Prostate gland (tissue), 2 donors: ENCODE measurements around the gene MYO1B. TPM values are rescaled to one million over a fixed set of nuclear protein-coding genes. Genes with fewer than 3 reads are reported as not detected.

Experiments
- DNase-seq: peaks from one replicate; pipeline ENCODE4 v3.0.0-alpha.2; 2019; ENCODE audit warnings: low spot score
- H3K27ac ChIP-seq, 2 donors: fragments of 200-600 bp; sonication (generic); 2 replicates each; pipeline ENCODE4 v1.5.1; 2017 to 2019
- H3K27me3 ChIP-seq: fragments of 200-600 bp; sonication (generic); replicated peaks from 2 replicates; pipeline ENCODE4 v1.5.1; 2019; ENCODE audit not compliant: insufficient read depth
- H3K36me3 ChIP-seq, 2 donors: fragments of 200-600 bp; sonication (generic); 1 replicate in 1 of 2; 2 replicates in 1 of 2; pipeline versions ENCODE4 v1.5.1 to v1.8.1; 2017 to 2019
- H3K4me1 ChIP-seq: fragments of 200-600 bp; sonication (generic); replicated peaks from 2 replicates; pipeline ENCODE4 v1.5.1; 2019
- H3K4me3 ChIP-seq, 2 donors: fragments of 200-600 bp; sonication (generic); 2 replicates each; pipeline ENCODE4 v1.5.1; 2017 to 2019
- H3K9me3 ChIP-seq: fragments of 200-600 bp; sonication (generic); 2 replicates; pipeline ENCODE4 v1.5.1; 2017
- CTCF ChIP-seq, 4 experiments: fragments of 200-600 bp in 2 of 4; fragments of 450-650 bp in 2 of 4; sonication (generic) in 2 of 4; IDR thresholded peaks; 1 replicate in 3 of 4; 2 replicates in 1 of 4; pipeline ENCODE4 v1.5.1; 2016 to 2019; ENCODE audit warnings: antibody characterized with exemption in 4 of 4, mild to moderate bottlenecking in 2 of 4, moderate library complexity in 2 of 4
- POLR2A ChIP-seq: fragments of 450-650 bp; IDR thresholded peaks from one replicate; pipeline ENCODE4 v1.6.1; 2016; ENCODE audit warnings: antibody characterized with exemption, mild to moderate bottlenecking
- POLR2AphosphoS5 ChIP-seq: sonication (generic); formaldehyde crosslinking; IDR thresholded peaks from one replicate; pipeline ENCODE4 v1.6.1; 2017; ENCODE audit warnings: antibody characterized with exemption
- WGBS: methylation state at CpG from one replicate; pipeline ENCODE4 v1.1.5; 2018; 5-methylcytosine and 5-hydroxymethylcytosine counted together
- intact Hi-C: fragments of 100-400 bp; cut with DNase I; formaldehyde crosslinking; loops from one replicate; pipeline ENCODE4 v1.14.2; 2022
- total RNA-seq, 2 donors: library from RNA; depleted of rRNA; stranded (reverse); fragments of >200 nt; gene quantifications; one replicate each; pipeline ENCODE4 v1.1.0, GENCODE V29; 2016

Gene MYO1B
- total RNA-seq, 2 donors from 2014 or later: 22.4 to 38.3 TPM

GRCh38 chr2:191358325-191359025 lies 113.3 kb downstream of the MYO1B start:
- no peaks in the 10 kb centered on the region for H3K4me1 ChIP-seq
- intact Hi-C loops: no loop called here
- DNase-seq: no peak
- no peak overlapping the region for H3K27ac ChIP-seq
- TF ChIP-seq POLR2AphosphoS5 (peak; percentile 25), CTCF (IDR thresholded peaks at IDR 0.05) (no peak)
- no peaks in the 10 kb centered on the region for H3K9me3 ChIP-seq
- WGBS: 35% methylated on average over 11 of the region's 11 CpGs
- H3K36me3 ChIP-seq: no peaks in the 10 kb centered on the region
- H3K27me3 ChIP-seq: no peaks in the 10 kb centered on the region
- H3K4me3 ChIP-seq: no peak overlapping the region

- no peaks in the 10 kb centered on the region for H3K36me3 ChIP-seq
- WGBS: 70% methylated on average over 2 of the region's 2 CpGs
- H3K9me3 ChIP-seq: no peaks in the 10 kb centered on the region
- DNase-seq: no peak
- H3K27me3 ChIP-seq: no peaks in the 10 kb centered on the region
- no peak overlapping the region for H3K4me3 ChIP-seq
- intact Hi-C loops: no loop called here
- TF ChIP-seq POLR2A: no peak
- no peaks in the 10 kb centered on the region for H3K4me1 ChIP-seq
- H3K27ac ChIP-seq: no peak overlapping the region
Measured at GRCh38 chr2:191359133-191359532, 113.9 kb downstream of the MYO1B start.

GRCh38 chr2:191360918-191361317 lies 115.7 kb downstream of the MYO1B start:
- Histone ChIP-seq H3K27me3 (no peaks in the 10 kb centered on the region), H3K4me1 (no peaks in the 10 kb centered on the region), H3K27ac (no peak overlapping the region), H3K36me3 (no peaks in the 10 kb centered on the region), H3K4me3 (no peak overlapping the region), H3K9me3 (no peaks in the 10 kb centered on the region)
- no peak for TF ChIP-seq POLR2AphosphoS5
- intact Hi-C loops: no loop called here
- no peak for DNase-seq
- 99% methylated on average over 2 of the region's 2 CpGs for WGBS

GRCh38 chr2:191362841-191363240 lies 117.6 kb downstream of the MYO1B start:
- Histone ChIP-seq H3K27me3 (no peaks in the 10 kb centered on the region), H3K36me3 (no peaks in the 10 kb centered on the region), H3K4me1 (no peaks in the 10 kb centered on the region), H3K4me3 (no peak overlapping the region), H3K9me3 (no peaks in the 10 kb centered on the region), H3K27ac (no peak overlapping the region)
- intact Hi-C loops: no loop called here
- no peak for DNase-seq
- no peak for TF ChIP-seq POLR2AphosphoS5
- no peak for TF ChIP-seq POLR2A
- TF ChIP-seq CTCF (IDR thresholded peaks at IDR 0.05): no peak
- 86% methylated on average over 2 of the region's 2 CpGs for WGBS

- no peak overlapping the region for H3K4me3 ChIP-seq
- no peaks in the 10 kb centered on the region for H3K27me3 ChIP-seq
- intact Hi-C loops: no loop called here
- H3K27ac ChIP-seq: no peak overlapping the region
- no peak for DNase-seq
- H3K9me3 ChIP-seq: no peaks in the 10 kb centered on the region
- WGBS: 97% methylated on average over 3 of the region's 3 CpGs
- no peaks in the 10 kb centered on the region for H3K4me1 ChIP-seq
- no peaks in the 10 kb centered on the region for H3K36me3 ChIP-seq
- TF ChIP-seq POLR2A (no peak), CTCF (IDR thresholded peaks at IDR 0.05) (no peak), POLR2AphosphoS5 (no peak)
Measured at GRCh38 chr2:191363267-191363666, 118.1 kb downstream of the MYO1B start.

- intact Hi-C loops: loop anchor here (5.0 kb wide), 1 partner anchor 118 kb away; the partner anchor contains the start of gene MYO1B
- TF ChIP-seq POLR2A (no peak), POLR2AphosphoS5 (no peak), CTCF (IDR thresholded peaks at IDR 0.05) (no peak)
- WGBS: 98% methylated on average over 2 of the region's 2 CpGs
Measured at GRCh38 chr2:191365089-191365488, 119.9 kb downstream of the MYO1B start.

More at GRCh38 chr2:191365089-191365488, 119.9 kb downstream of the MYO1B start:
- Histone ChIP-seq H3K4me1 (no peaks in the 10 kb centered on the region), H3K4me3 (no peak overlapping the region), H3K36me3 (no peaks in the 10 kb centered on the region), H3K9me3 (no peaks in the 10 kb centered on the region), H3K27ac (no peak overlapping the region), H3K27me3 (no peaks in the 10 kb centered on the region)
- no peak for DNase-seq
